CD4-positive, alpha-beta T cell treated with Interleukin-1 beta for 1 hour (primary cell): ENCODE results near the gene SPSB1.

Experiments
- DNase-seq, 2 donors: peaks; one replicate each; pipeline ENCODE4 v3.0.0-alpha.2; 2020 to 2022

Gene SPSB1

GRCh38 chr1:9320520-9321479, 28.1 kb downstream of the SPSB1 start:
- no peak for DNase-seq

- no peak for DNase-seq
Observed at GRCh38 chr1:9321480-9321849, 28.8 kb downstream of the SPSB1 start.

GRCh38 chr1:9321986-9322660, 29.4 kb downstream of the SPSB1 start:
- DNase-seq: no peak

- no peak for DNase-seq
Observed at GRCh38 chr1:9322661-9323244, 30.1 kb downstream of the SPSB1 start.

- DNase-seq: no peak
Observed at GRCh38 chr1:9324246-9325096, 31.8 kb downstream of the SPSB1 start.

- no peak for DNase-seq
Observed at GRCh38 chr1:9326596-9326995, 33.9 kb downstream of the SPSB1 start.

GRCh38 chr1:9328201-9328600, 35.5 kb downstream of the SPSB1 start:
- no peak for DNase-seq

- no peak for DNase-seq
Observed at GRCh38 chr1:9328715-9329114, 36.0 kb downstream of the SPSB1 start.

GRCh38 chr1:9331016-9331415, 38.3 kb downstream of the SPSB1 start:
- DNase-seq: no peak

GRCh38 chr1:9331558-9332346, 39.1 kb downstream of the SPSB1 start:
- no peak for DNase-seq

- DNase-seq: no peak
Observed at GRCh38 chr1:9332513-9333143, 39.9 kb downstream of the SPSB1 start.

- no peak for DNase-seq
Observed at GRCh38 chr1:9338397-9339246, 45.9 kb downstream of the SPSB1 start.

- no peak for DNase-seq
Observed at GRCh38 chr1:9340172-9340854, 47.6 kb downstream of the SPSB1 start.

- no peak for DNase-seq
Observed at GRCh38 chr1:9340864-9341263, 48.2 kb downstream of the SPSB1 start.

GRCh38 chr1:9341301-9341845, 48.7 kb downstream of the SPSB1 start:
- DNase-seq: no peak

- no peak for DNase-seq
Observed at GRCh38 chr1:9343269-9343668, 50.6 kb downstream of the SPSB1 start.

- DNase-seq: no peak
Observed at GRCh38 chr1:9344426-9345200, 51.9 kb downstream of the SPSB1 start.

GRCh38 chr1:9345471-9345870, 52.8 kb downstream of the SPSB1 start:
- DNase-seq: no peak

- no peak for DNase-seq
Observed at GRCh38 chr1:9345922-9346321, 53.2 kb downstream of the SPSB1 start.
